Suprapubic skin (tissue), 4 donors: ENCODE results near the gene CHST11. TPM values are rescaled to one million over a fixed set of nuclear protein-coding genes. Genes with fewer than 3 reads are reported as not detected.

Experiments
- DNase-seq, 2 donors: peaks; one replicate each; pipeline ENCODE4 v3.0.0-alpha.2; 2019; ENCODE audit warnings: low spot score in 2 of 2
- H3K27ac ChIP-seq: fragments of 200-600 bp; sonication (generic); one replicate; pipeline ENCODE4 v1.5.1; 2019
- H3K27me3 ChIP-seq: fragments of 200-600 bp; sonication (generic); one replicate; pipeline ENCODE4 v1.5.1; 2019
- H3K36me3 ChIP-seq: fragments of 200-600 bp; sonication (generic); one replicate; pipeline ENCODE4 v1.5.1; 2019
- H3K4me1 ChIP-seq: fragments of 200-600 bp; sonication (generic); one replicate; pipeline ENCODE4 v1.5.1; 2019
- H3K4me3 ChIP-seq: fragments of 200-600 bp; sonication (generic); one replicate; pipeline ENCODE4 v1.5.1; 2019; ENCODE audit warnings: mild to moderate bottlenecking
- H3K9me3 ChIP-seq: fragments of 200-600 bp; sonication (generic); one replicate; pipeline ENCODE4 v1.5.1; 2019
- EP300 ChIP-seq: sonication (generic); formaldehyde crosslinking; IDR thresholded peaks from one replicate; pipeline ENCODE4 v1.6.1; 2017; ENCODE audit warnings: antibody characterized with exemption
- POLR2A ChIP-seq, 2 donors: fragments of 450-650 bp; IDR thresholded peaks; one replicate each; pipeline ENCODE4 v1.6.1; 2017; ENCODE audit warnings: antibody characterized with exemption in 2 of 2, mild to moderate bottlenecking in 2 of 2, moderate library complexity in 2 of 2
- POLR2AphosphoS5 ChIP-seq, 3 donors: sonication (generic); formaldehyde crosslinking; IDR thresholded peaks; one replicate each; pipeline ENCODE4 v1.6.1; 2017; ENCODE audit warnings: antibody characterized with exemption in 3 of 3
- WGBS: methylation state at CpG from one replicate; pipeline ENCODE4 v1.1.5; 2018; 5-methylcytosine and 5-hydroxymethylcytosine counted together
- total RNA-seq, 4 donors: library from RNA; depleted of rRNA; stranded (reverse); fragments of >200 nt; gene quantifications; one replicate each; pipeline ENCODE4 v1.1.0, GENCODE V29; 2016
- TF ChIP-seq, protein P1 (sequence below), 2 donors: fragments of 200-600 bp in 1 of 2; fragments of 450-650 bp in 1 of 2; sonication (generic) in 1 of 2; IDR thresholded peaks; one replicate each; pipeline ENCODE4 v1.5.1; 2016 to 2019; ENCODE audit warnings: antibody characterized with exemption in 2 of 2, mild to moderate bottlenecking in 1 of 2, moderate library complexity in 1 of 2

CHST11 gene
- total RNA-seq, 4 donors from 2014 or later = 1.8 to 5.8 (median 3.8) TPM

GRCh38 chr12:104448451-104448850 lies 8.3 kb upstream of the CHST11 start:
- WGBS = 85% methylated on average over 1 of the region's 1 CpG
- H3K27me3 ChIP-seq = no peaks in the 10 kb centered on the region
- no peak for DNase-seq
- H3K9me3 ChIP-seq = no peaks in the 10 kb centered on the region
- H3K4me1 ChIP-seq = no peaks in the 10 kb centered on the region
- H3K36me3 ChIP-seq = no peaks in the 10 kb centered on the region
- H3K4me3 ChIP-seq = no peak overlapping the region
- TF ChIP-seq EP300 = no peak
- no peak for TF ChIP-seq POLR2AphosphoS5 (IDR thresholded peaks at IDR 0.05)
- no peak for TF ChIP-seq POLR2A (IDR thresholded peaks at IDR 0.05)
- TF ChIP-seq, protein P1, sequence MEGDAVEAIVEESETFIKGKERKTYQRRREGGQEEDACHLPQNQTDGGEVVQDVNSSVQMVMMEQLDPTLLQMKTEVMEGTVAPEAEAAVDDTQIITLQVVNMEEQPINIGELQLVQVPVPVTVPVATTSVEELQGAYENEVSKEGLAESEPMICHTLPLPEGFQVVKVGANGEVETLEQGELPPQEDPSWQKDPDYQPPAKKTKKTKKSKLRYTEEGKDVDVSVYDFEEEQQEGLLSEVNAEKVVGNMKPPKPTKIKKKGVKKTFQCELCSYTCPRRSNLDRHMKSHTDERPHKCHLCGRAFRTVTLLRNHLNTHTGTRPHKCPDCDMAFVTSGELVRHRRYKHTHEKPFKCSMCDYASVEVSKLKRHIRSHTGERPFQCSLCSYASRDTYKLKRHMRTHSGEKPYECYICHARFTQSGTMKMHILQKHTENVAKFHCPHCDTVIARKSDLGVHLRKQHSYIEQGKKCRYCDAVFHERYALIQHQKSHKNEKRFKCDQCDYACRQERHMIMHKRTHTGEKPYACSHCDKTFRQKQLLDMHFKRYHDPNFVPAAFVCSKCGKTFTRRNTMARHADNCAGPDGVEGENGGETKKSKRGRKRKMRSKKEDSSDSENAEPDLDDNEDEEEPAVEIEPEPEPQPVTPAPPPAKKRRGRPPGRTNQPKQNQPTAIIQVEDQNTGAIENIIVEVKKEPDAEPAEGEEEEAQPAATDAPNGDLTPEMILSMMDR (IDR thresholded peaks at IDR 0.05) = no peak
- no peak overlapping the region for H3K27ac ChIP-seq

GRCh38 chr12:104450700-104451099 lies 6.0 kb upstream of the CHST11 start:
- H3K4me3 ChIP-seq = no peak overlapping the region
- peaks cover under 1% of the 10 kb centered on the region for H3K4me1 ChIP-seq
- H3K27me3 ChIP-seq = no peaks in the 10 kb centered on the region
- DNase-seq = no peak
- no peaks in the 10 kb centered on the region for H3K9me3 ChIP-seq
- H3K27ac ChIP-seq = no peak overlapping the region
- TF ChIP-seq, protein P1 (IDR thresholded peaks at IDR 0.05) = no peak
- no peak for TF ChIP-seq EP300
- TF ChIP-seq POLR2AphosphoS5 (IDR thresholded peaks at IDR 0.05) = no peak
- TF ChIP-seq POLR2A (IDR thresholded peaks at IDR 0.05) = no peak
- H3K36me3 ChIP-seq = no peaks in the 10 kb centered on the region

- WGBS = 91% methylated on average over 1 of the region's 1 CpG
- H3K27ac ChIP-seq = no peak overlapping the region
- TF ChIP-seq POLR2A (IDR thresholded peaks at IDR 0.05) (no peak), EP300 (no peak), POLR2AphosphoS5 (IDR thresholded peaks at IDR 0.05) (no peak)
- TF ChIP-seq, protein P1 (IDR thresholded peaks at IDR 0.05) = no peak
- no peak overlapping the region for H3K4me3 ChIP-seq
- no peaks in the 10 kb centered on the region for H3K9me3 ChIP-seq
- DNase-seq = no peak
- H3K36me3 ChIP-seq = no peaks in the 10 kb centered on the region
- H3K4me1 ChIP-seq = peaks cover 14% of the 10 kb centered on the region
- H3K27me3 ChIP-seq = no peaks in the 10 kb centered on the region
Measured at GRCh38 chr12:104452087-104452486, 4.7 kb upstream of the CHST11 start.

GRCh38 chr12:104453133-104453532 lies 3.6 kb upstream of the CHST11 start:
- no peak overlapping the region for H3K27ac ChIP-seq
- H3K4me1 ChIP-seq = peaks cover 22% of the 10 kb centered on the region
- no peaks in the 10 kb centered on the region for H3K36me3 ChIP-seq
- DNase-seq = no peak
- TF ChIP-seq EP300 = no peak
- TF ChIP-seq, protein P1 (IDR thresholded peaks at IDR 0.05) = no peak
- no peak for TF ChIP-seq POLR2A (IDR thresholded peaks at IDR 0.05)
- TF ChIP-seq POLR2AphosphoS5 (IDR thresholded peaks at IDR 0.05) = no peak
- no peaks in the 10 kb centered on the region for H3K9me3 ChIP-seq
- H3K27me3 ChIP-seq = peaks cover 3% of the 10 kb centered on the region
- 80% methylated on average over 2 of the region's 2 CpGs for WGBS
- H3K4me3 ChIP-seq = no peak overlapping the region

DNA sequence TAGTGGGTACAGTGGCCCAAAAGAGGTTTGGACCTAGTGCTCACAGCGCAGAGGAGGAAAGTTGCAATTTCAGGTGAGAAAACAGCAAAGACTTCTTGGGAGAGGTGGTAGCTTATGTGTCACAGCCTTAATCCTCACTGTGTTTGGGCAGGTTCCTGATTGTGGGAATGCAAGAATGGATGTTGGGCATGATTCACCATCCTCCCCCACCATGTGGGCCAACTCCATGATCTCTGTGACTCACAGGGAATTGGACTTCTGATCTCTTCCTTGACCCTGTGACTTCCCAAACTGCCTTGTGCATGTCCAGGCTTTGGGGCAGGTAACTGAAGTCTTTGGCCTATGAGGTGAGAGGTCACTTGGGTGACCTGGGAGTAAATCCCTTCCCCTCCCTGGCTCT lies 1.8 kb upstream of the CHST11 start:
- no peaks in the 10 kb centered on the region for H3K9me3 ChIP-seq
- TF ChIP-seq, protein P1 (IDR thresholded peaks at IDR 0.05) = no peak
- TF ChIP-seq POLR2A (IDR thresholded peaks at IDR 0.05) (no peak), POLR2AphosphoS5 (IDR thresholded peaks at IDR 0.05) (no peak), EP300 (no peak)
- no peak overlapping the region for H3K27ac ChIP-seq
- peaks cover 35% of the 10 kb centered on the region for H3K4me1 ChIP-seq
- DNase-seq = no peak
- no peak overlapping the region for H3K4me3 ChIP-seq
- H3K27me3 ChIP-seq = peaks cover 11% of the 10 kb centered on the region
- 100% methylated on average over 1 of the region's 1 CpG for WGBS
- no peaks in the 10 kb centered on the region for H3K36me3 ChIP-seq
